ENCODE results near the gene KCTD15.

The KCTD15 gene

DNA sequence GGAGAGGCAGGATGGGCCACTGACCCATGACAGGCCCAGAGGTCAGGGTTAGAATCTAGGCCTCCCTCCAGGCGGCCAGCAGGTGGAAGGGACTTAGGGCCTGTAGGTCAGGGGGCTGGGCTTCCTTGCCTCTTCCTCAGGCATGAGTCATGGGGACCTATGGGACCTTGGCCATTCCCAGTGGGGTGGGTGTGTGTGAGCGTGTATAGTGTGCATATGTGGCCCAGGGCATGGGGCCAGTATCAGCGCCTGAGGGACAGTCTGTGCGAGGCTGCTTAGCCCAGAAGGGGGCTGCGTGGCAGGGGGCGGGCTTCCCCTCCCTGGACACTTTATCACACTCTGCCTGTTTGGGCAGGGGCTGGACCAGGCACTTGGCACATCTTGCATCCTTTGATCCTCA lies 13.3 kb downstream of the KCTD15 start:
- H4K20me1 ChIP-seq (ENCODE audit: insufficient read depth, low read length), result no peaks in the 10 kb centered on the region
- H3K27ac ChIP-seq (ENCODE audit: low read depth, low read length, poor library complexity, severe bottlenecking), result no peak overlapping the region

DNA sequence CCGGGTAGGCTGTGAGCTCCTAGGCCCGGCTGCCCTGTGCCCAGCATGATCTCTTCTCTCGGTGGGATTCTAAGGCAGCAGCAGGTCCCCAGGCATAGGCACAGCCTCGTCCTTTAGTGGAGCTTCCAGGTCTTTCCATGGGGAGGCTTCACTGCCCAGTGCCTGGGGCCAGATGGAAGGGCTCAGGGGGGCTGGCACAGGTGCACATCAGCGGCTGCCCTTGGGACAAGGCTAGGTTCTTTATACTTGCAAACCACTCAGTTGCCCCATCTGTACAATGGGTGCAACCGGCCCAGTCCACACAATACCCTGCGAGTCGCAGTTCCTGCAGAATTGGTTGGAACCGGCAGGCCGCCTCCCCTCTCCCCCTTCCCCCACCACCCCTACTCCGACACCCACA lies 14.2 kb downstream of the KCTD15 start:
- Histone ChIP-seq H3K4me1 (ENCODE audit: insufficient read depth, low read length, severe bottlenecking) (no peaks in the 10 kb centered on the region), H4K20me1 (ENCODE audit: insufficient read depth, low read length) (no peaks in the 10 kb centered on the region), H3K4me2 (ENCODE audit: low read length) (no peak overlapping the region), H3F3A (ENCODE audit: insufficient read depth, low read length) (no peaks in the 10 kb centered on the region), H3K27me3 (ENCODE audit: insufficient read depth, low read length) (no peaks in the 10 kb centered on the region), H3K79me2 (ENCODE audit: insufficient read depth, low read length) (no peaks in the 10 kb centered on the region), H3K27ac (ENCODE audit: low read depth, low read length, poor library complexity, severe bottlenecking) (no peak overlapping the region), H3K4me3 (ENCODE audit: low read depth, low read length, poor library complexity, severe bottlenecking) (no peak overlapping the region), H2AFZ (ENCODE audit: low read length) (no peak overlapping the region), H3K9ac (ENCODE audit: low read length) (no peak overlapping the region), H3K9me2 (ENCODE audit: low read depth, low read length) (no peaks in the 10 kb centered on the region), H3K9me3 (ENCODE audit: low read length) (no peaks in the 10 kb centered on the region), H3K36me3 (ENCODE audit: insufficient read depth, low read length) (no peaks in the 10 kb centered on the region)
- TF ChIP-seq, protein P1, sequence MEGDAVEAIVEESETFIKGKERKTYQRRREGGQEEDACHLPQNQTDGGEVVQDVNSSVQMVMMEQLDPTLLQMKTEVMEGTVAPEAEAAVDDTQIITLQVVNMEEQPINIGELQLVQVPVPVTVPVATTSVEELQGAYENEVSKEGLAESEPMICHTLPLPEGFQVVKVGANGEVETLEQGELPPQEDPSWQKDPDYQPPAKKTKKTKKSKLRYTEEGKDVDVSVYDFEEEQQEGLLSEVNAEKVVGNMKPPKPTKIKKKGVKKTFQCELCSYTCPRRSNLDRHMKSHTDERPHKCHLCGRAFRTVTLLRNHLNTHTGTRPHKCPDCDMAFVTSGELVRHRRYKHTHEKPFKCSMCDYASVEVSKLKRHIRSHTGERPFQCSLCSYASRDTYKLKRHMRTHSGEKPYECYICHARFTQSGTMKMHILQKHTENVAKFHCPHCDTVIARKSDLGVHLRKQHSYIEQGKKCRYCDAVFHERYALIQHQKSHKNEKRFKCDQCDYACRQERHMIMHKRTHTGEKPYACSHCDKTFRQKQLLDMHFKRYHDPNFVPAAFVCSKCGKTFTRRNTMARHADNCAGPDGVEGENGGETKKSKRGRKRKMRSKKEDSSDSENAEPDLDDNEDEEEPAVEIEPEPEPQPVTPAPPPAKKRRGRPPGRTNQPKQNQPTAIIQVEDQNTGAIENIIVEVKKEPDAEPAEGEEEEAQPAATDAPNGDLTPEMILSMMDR (IDR thresholded peaks at IDR 0.05; ENCODE audit: low read length), result no peak
- TF ChIP-seq EZH2 (IDR thresholded peaks at IDR 0.05; ENCODE audit: borderline replicate concordance, low read length), result no peak

More for the DNA sequence above, 13.3 kb downstream of the KCTD15 start:
- no peak for TF ChIP-seq EZH2 (IDR thresholded peaks at IDR 0.05; ENCODE audit: borderline replicate concordance, low read length)
- TF ChIP-seq, protein P1 (IDR thresholded peaks at IDR 0.05; ENCODE audit: low read length), result no peak
- H3K9me3 ChIP-seq (ENCODE audit: low read length), result no peaks in the 10 kb centered on the region
- H3K4me2 ChIP-seq (ENCODE audit: low read length), result no peak overlapping the region
- H3F3A ChIP-seq (ENCODE audit: insufficient read depth, low read length), result no peaks in the 10 kb centered on the region
- no peak overlapping the region for H3K9ac ChIP-seq (ENCODE audit: low read length)
- no peak overlapping the region for H2AFZ ChIP-seq (ENCODE audit: low read length)
- H3K27me3 ChIP-seq (ENCODE audit: insufficient read depth, low read length), result no peaks in the 10 kb centered on the region
- no peak overlapping the region for H3K4me3 ChIP-seq (ENCODE audit: low read depth, low read length, poor library complexity, severe bottlenecking)
- H3K36me3 ChIP-seq (ENCODE audit: insufficient read depth, low read length), result no peaks in the 10 kb centered on the region
- no peaks in the 10 kb centered on the region for H3K79me2 ChIP-seq (ENCODE audit: insufficient read depth, low read length)
- H3K9me2 ChIP-seq (ENCODE audit: low read depth, low read length), result no peaks in the 10 kb centered on the region
- no peaks in the 10 kb centered on the region for H3K4me1 ChIP-seq (ENCODE audit: insufficient read depth, low read length, severe bottlenecking)

DNA sequence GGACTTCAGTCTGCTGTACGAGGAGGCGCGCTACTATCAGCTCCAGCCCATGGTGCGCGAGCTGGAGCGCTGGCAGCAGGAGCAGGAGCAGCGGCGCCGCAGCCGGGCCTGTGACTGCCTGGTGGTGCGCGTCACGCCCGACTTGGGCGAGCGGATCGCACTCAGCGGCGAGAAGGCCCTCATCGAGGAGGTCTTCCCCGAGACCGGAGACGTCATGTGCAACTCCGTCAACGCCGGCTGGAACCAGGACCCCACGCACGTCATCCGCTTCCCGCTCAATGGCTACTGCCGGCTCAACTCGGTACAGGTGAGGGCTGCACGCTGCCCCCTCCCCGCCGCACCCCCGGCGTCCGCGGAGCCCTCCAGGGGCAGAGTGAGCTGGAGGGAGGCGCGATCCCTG lies 14.6 kb downstream of the KCTD15 start:
- Histone ChIP-seq H3K9me2 (ENCODE audit: low read depth, low read length) (no peaks in the 10 kb centered on the region), H3K4me1 (ENCODE audit: insufficient read depth, low read length, severe bottlenecking) (no peaks in the 10 kb centered on the region), H3K4me3 (ENCODE audit: low read depth, low read length, poor library complexity, severe bottlenecking) (no peak overlapping the region), H3K27me3 (ENCODE audit: insufficient read depth, low read length) (no peaks in the 10 kb centered on the region), H3F3A (ENCODE audit: insufficient read depth, low read length) (no peaks in the 10 kb centered on the region), H3K36me3 (ENCODE audit: insufficient read depth, low read length) (no peaks in the 10 kb centered on the region), H3K27ac (ENCODE audit: low read depth, low read length, poor library complexity, severe bottlenecking) (no peak overlapping the region), H4K20me1 (ENCODE audit: insufficient read depth, low read length) (no peaks in the 10 kb centered on the region), H3K9ac (ENCODE audit: low read length) (no peak overlapping the region), H2AFZ (ENCODE audit: low read length) (no peak overlapping the region), H3K4me2 (ENCODE audit: low read length) (no peak overlapping the region), H3K79me2 (ENCODE audit: insufficient read depth, low read length) (no peaks in the 10 kb centered on the region), H3K9me3 (ENCODE audit: low read length) (no peaks in the 10 kb centered on the region)
- no peak for TF ChIP-seq EZH2 (IDR thresholded peaks at IDR 0.05; ENCODE audit: borderline replicate concordance, low read length)
- TF ChIP-seq, protein P1 (IDR thresholded peaks at IDR 0.05; ENCODE audit: low read length), result no peak
